Measurements from ENCODE around the gene INSC. TPM values are rescaled to one million over a fixed set of nuclear protein-coding genes. Genes with fewer than 3 reads are reported as not detected.

The INSC gene
- total and polyA plus RNA-seq, 9 of the 15 experiments (the other 6 are each of a cell fraction or from before 2014, with no cell fraction given) = not detected

DNA sequence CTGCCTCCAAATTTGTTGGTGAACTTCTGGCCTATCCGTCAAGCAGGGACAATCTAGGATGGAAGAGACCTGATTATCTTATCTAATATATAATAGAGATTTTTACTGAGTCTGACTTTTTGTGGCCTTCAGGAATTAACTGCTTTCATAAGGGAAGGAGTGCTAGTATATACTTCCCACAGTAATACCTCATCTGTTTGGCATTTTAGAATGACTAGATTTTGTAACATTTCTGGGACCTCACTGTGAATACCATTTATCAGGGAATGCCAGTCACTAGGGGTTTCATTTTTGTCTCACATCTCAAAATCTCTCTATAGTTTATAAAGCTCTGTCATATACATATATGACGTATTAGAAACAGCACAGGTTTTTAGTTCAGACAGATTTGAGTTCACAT is 114.3 kb downstream of the INSC start (continued):
- TF ChIP-seq E2F8 (IDR thresholded peaks at IDR 0.05; ENCODE audit: low read depth, partially characterized antibody) = no peak

- Histone ChIP-seq H3K36me3 (ENCODE audit: control insufficient read depth, insufficient read depth, low read length) (no peaks in the 10 kb centered on the region), H3K4me3 (no peak overlapping the region), H3K9ac (ENCODE audit: insufficient read depth in 1 of 2, low read depth in 2 of 2, low read length in 2 of 2) (no peak overlapping the region), H2AFZ (ENCODE audit: low read depth, low read length) (no peak overlapping the region), H3K9me1 (ENCODE audit: control insufficient read depth, insufficient read depth, low read length) (no peaks in the 10 kb centered on the region), H3K4me1 (replicated peaks in 1 of 2; ENCODE audit: control insufficient read depth in 2 of 2, insufficient read depth in 2 of 2, low read length in 2 of 2) (no peaks in the 10 kb centered on the region), H3K27ac (ENCODE audit: extremely low read depth, low read depth, low read length) (no peak overlapping the region), H3K27me3 (ENCODE audit: control insufficient read depth in 2 of 2, insufficient read depth in 2 of 2, low read length in 2 of 2) (0 out of 5 replicates have a peak, but pooled peaks cover 0 to 4% of the 10 kb centered on the region in 2 experiments), H3K79me2 (ENCODE audit: control insufficient read depth, insufficient read depth, low read length) (no peaks in the 10 kb centered on the region), H4K20me1 (replicated peaks; ENCODE audit: control insufficient read depth, insufficient read depth, low read length) (no peaks in the 10 kb centered on the region), H3K9me3 (replicated peaks; ENCODE audit: control insufficient read depth, insufficient read depth, low read depth, low read length) (no peaks in the 10 kb centered on the region), H3K4me2 (ENCODE audit: insufficient read depth, low read length) (no peak overlapping the region)
- CTCF ChIA-PET (ENCODE audit: low intra/inter-chr PET ratio) = no interaction called here
- DNase-seq (ENCODE audit: extremely low read depth in 1 of 4, low spot score in 3 of 4) (no peak), ATAC-seq (no peak), FAIRE-seq (no peak)
- WGBS (ENCODE audit: insufficient coverage, low coverage, missing lambda C conversion rate) = 2% methylated on average over 4 of the region's 4 CpGs
- intact Hi-C loops (cut with micrococcal nuclease) (no loop called here), in situ Hi-C loops (cut with MboI) (no loop called here)
- POLR2A ChIA-PET = no interaction called here
- no peak for TF ChIP-seq ZNF133 (CRISPR knock-in tag; IDR thresholded peaks at IDR 0.05)
- TF ChIP-seq RBM34 (IDR thresholded peaks at IDR 0.05; ENCODE audit: borderline replicate concordance, insufficient read depth, low read length) = no peak
- no TSS peak for BruUV-seq (replicated peaks)
Measured at GRCh38 chr11:15232496-15232895, 117.8 kb downstream of the INSC start.
